ENCODE measurements around the gene ZDHHC13. TPM values are rescaled to one million over a fixed set of nuclear protein-coding genes. Genes with fewer than 3 reads are reported as not detected.
"Not testable (repeated sequence)": the region's sequence is repeated elsewhere in the genome, so short reads cannot be mapped to it uniquely, and the experiment has no call there.

Gene ZDHHC13
- total RNA-seq, 1 experiment from 2014 or later: 45.6 TPM

- DNase-seq (ENCODE audit: low spot score): no peak
These were observed 17.9 kb upstream of the ZDHHC13 start for GRCh38 chr11:19099093-19099492.

DNA sequence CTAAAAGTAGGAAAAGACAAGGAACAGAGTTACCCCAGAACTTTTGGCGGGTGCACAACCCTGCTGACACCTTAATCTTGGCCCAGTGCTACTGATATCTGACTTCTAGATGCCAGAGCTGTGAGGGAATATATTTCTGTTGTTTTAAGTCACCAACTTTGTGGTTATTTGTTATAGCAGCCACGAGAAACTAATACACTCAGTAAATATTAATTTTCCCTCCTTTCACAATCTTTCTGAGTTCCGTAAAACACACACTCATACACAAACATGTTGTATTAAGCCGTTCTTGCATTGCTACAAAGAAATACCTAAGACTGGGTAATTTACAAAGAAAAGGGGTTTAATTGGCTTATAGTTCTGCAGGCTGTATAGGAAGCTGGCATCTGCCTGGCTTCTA, 16.1 kb upstream of the ZDHHC13 start:
- no peak for DNase-seq (ENCODE audit: low spot score)

GRCh38 chr11:19101796-19102520, 15.0 kb upstream of the ZDHHC13 start:
- no peak for DNase-seq (ENCODE audit: low spot score)

GRCh38 chr11:19102521-19102900, 14.5 kb upstream of the ZDHHC13 start:
- DNase-seq (ENCODE audit: low spot score): no peak

DNA sequence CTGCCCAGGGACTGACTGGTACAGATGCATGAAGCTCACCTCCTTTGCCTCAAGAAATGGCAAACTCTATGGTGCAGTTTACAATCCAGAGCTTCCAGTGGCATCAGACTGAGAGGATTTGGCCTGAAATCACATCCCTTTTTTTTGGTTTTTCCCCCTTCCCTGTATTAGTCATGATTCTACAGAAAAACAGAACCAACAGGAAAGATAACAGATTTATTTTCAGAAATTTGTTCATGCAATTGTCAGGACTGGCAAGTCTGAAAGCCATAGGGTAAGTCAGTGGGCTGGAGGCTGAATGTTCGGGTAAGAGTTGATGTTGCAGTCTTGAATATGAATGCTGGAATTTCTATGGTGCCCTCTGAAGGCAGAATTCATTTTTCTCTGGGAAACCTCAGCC, 12.0 kb upstream of the ZDHHC13 start:
- DNase-seq (ENCODE audit: low spot score): no peak

DNA sequence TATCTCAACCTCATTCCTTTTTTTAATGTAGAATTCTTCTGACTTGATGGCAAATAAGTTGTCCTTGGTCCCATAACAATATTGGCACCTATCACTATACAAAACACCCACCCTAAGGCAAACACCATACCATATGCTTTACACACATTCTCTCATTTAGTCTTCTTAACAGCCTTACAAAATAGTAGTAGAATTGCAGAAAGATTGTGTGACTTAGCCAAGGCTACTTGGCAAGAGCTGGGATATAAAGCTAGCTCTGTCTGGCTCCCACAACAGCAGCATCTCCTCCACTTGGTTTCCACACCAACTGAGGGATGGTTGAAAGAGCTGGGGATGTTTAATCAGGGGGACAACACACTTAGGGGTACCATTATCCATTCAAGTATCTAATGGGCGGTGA, 9.8 kb upstream of the ZDHHC13 start:
- DNase-seq (ENCODE audit: low spot score): no peak

- no peak for DNase-seq (ENCODE audit: low spot score)
These were observed 6.7 kb upstream of the ZDHHC13 start for GRCh38 chr11:19110295-19110694.

- no peak for DNase-seq (ENCODE audit: low spot score)
These were observed 5.2 kb upstream of the ZDHHC13 start for GRCh38 chr11:19111809-19112208.

GRCh38 chr11:19116276-19116970, 545 bp upstream of the ZDHHC13 start:
- no peak for DNase-seq (ENCODE audit: low spot score)

DNA sequence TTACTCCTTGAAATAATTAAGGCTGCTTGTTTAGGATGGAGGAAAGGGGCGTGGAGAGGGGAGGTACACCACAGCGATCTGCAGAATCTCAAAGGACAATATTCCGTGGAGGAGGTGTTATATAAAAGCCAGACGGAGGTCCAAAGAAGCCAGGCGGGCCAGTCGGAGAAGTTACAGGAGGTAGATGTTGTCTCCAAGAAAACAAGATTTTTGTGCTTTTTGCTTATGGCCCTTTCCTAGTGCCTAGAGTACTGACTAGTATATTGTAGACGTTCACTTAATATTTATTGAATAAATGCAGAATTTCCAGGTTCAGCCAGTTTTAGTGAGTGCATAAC, 761 bp downstream of the ZDHHC13 start:
- no peak for DNase-seq (ENCODE audit: low spot score)

DNA sequence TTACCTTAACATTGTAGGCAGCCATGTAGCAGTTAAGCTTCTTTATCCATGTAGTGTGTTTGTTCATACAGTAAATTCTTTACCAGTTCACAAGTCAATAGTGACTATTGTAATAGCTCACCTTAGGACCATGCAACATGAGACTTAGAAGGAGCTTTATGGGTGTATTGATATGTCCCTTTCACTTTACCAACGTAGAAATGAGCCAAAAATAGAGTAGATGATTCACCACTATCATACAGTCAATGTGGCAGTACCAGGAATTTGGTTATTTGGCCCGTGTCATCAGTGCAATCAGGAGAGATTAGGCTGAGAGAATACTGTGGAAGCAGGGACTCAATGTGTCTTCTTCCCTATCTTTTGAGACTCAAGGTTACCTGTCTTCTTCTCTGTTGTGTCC, 4.7 kb downstream of the ZDHHC13 start:
- no peak for DNase-seq (ENCODE audit: low spot score)

- DNase-seq (ENCODE audit: low spot score): no peak
These were observed 6.1 kb downstream of the ZDHHC13 start for GRCh38 chr11:19122960-19123615.

DNA sequence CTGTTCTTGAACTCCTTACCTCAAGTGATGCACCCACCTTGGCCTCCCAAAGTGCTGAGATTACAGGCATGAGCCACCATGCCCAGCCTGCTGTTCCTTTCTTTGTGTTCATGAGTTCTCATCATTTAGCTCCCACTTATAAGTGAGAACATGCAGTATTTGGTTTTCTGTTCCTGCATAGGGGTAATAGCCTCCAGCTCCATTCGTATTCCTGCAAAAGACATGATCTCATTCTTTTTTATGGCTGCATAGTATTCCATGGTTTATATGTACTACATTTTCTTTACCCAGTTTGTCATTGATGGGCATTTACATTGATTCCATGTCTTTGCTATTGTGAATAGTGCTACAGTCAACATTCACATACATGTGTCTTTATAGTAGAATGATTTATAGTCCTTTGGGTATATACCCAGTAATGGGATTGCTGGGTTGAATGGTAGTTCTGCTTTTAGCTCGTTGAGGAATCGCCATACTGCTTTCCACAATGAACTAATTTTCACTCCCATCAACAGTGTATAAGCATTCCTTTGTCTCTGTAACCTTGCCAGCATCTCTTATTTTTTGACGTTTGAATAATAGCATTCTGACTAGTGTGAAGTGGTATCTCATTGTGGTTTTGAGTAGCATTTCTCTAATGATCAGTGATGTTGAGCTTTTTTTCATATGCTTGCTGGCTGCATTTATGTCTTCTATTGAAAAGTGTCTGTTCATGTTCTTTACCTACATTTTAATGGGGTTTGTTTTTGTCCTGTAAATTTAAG, 9.8 kb downstream of the ZDHHC13 start:
- not testable (repeated sequence) for DNase-seq (ENCODE audit: low spot score)

DNA sequence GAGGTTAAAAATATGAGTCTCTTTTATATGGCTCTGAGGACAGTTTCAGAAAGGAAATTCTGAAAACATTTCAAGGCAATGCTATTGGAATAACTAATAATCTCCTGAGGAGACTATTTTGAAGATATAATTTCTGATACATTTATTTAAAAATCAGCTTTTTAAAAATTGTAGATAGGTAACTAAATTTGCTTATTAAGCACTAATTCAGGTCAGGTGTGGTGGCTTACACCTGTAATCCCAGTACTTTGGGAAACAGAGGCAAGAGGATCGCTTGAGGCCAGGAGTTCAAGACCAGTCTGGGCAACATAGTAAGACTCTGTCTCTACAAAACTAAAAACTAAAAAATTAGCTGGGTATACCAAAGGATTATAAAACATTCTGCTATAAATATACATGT, 17.0 kb downstream of the ZDHHC13 start:
- no peak for DNase-seq (ENCODE audit: low spot score)

GRCh38 chr11:19136884-19137283, 19.9 kb downstream of the ZDHHC13 start:
- not testable (repeated sequence) for DNase-seq (ENCODE audit: low spot score)

DNA sequence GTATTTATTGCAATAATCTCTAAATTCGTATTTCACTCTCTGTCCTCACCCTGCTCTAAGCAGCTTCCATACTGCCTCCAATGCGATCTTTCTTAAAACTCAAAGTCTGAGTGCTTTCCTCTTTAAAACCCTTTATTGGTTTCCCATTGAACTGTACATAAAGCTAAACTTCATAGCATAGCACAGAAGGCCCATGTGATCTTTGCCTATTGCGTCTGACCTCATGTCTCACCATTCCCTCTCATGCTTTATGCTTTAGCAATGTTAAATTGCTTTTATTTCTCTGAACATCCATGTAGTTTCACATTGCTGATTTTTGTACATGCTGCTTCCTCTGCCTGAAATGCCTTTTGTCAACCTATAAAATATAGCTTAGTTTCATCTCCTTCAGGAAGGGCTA, 28.4 kb downstream of the ZDHHC13 start:
- no peak for DNase-seq (ENCODE audit: low spot score)

DNA sequence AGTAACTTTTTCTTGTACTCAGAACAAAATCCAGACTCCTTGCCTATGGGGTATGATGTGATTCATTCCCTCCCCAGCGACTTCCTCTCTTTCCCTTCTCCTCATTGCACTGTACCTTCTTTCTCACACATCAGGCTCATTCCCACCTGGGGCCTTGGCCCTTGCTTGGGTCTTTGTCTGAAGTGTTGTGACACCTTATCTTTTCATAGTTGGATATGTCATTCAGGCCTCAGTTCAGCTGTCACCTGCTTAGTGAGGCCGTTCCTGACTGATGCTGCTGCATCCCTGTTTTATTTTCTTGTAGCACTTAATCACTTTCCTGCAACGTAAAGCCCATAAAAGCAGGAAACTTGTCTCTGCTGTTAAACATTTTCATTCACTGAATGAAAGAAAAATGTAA, 39.9 kb downstream of the ZDHHC13 start:
- DNase-seq (ENCODE audit: low spot score): no peak

DNA sequence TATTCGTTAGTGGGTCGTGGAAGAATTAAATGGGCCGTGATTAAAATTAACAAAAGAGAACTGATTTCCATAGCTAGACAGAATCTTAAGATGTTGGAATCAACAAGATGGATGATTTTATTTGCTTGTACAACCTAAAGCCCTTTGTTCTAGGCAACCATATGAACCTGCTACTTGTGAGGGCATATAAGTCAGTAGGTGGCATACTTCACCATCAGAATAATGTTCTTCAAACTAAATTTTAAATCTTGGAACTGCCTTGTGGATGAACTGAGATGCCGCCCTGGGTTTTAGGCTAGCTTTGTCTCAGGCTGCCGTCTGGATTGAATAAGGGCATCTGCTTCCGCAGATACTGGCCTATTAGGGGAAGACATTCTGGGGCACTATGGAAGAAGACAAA, 43.9 kb downstream of the ZDHHC13 start:
- no peak for DNase-seq (ENCODE audit: low spot score)

- DNase-seq (ENCODE audit: low spot score): no peak
These were observed 44.7 kb downstream of the ZDHHC13 start for GRCh38 chr11:19161651-19162050.

- DNase-seq (ENCODE audit: low spot score): no peak
These were observed 46.1 kb downstream of the ZDHHC13 start for GRCh38 chr11:19162951-19163505.

GRCh38 chr11:19163617-19164016, 46.6 kb downstream of the ZDHHC13 start:
- DNase-seq (ENCODE audit: low spot score): no peak

- no peak for DNase-seq (ENCODE audit: low spot score)
These were observed 47.4 kb downstream of the ZDHHC13 start for GRCh38 chr11:19164230-19164855.
